ENCODE results near the gene STAG2.
"Not testable (repeated sequence)": the region's sequence is repeated elsewhere in the genome, so short reads cannot be mapped to it uniquely, and the experiment has no call there.

STAG2 gene
- total RNA-seq: 314 reads per million, percentile 96 among the genes with 10 or more reads in this experiment

DNA sequence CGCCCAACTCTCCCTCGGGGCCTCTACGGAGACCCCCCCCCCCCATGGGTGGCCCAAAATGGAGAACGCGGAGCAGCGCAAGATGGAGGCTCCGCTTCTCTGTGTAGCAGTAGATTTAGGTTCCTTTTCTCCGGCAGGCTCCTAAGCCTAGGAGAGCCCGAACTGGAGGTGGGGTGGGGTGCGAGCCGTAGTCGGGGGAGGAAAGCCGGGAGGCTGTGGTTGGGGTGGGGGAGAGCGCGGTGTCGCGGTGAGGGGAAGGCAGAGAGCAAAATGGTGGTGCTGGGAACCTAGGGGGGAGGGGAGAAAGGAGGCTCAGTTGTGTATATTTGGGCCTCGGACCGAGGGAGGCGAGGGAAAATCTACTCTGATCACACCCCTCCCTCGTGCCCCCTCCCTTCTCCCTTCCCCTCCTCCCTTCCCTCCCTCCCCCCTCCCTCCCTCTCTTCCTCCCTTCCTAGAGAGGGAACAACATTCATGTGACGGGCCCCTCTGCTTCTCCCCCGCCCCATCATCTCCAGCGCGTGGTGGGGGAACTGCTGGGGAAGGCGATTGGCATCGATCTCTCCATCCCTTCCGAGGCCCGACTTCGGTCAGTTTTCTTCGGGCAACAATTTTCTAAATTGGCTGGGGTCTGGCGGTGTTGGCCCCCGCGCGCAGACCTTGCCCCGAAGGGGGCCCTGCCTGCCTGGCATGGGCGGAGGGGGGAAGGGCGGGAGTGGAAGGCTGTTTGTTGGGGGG lies at the start of gene STAG2:
Gene STAG2, plus strand, starts transcription at position 439 of the 738 bp plus-strand sequence. CDS start 60,922 bp downstream, outside the sequence.
- DNase-seq: peak; percentile 20

DNA sequence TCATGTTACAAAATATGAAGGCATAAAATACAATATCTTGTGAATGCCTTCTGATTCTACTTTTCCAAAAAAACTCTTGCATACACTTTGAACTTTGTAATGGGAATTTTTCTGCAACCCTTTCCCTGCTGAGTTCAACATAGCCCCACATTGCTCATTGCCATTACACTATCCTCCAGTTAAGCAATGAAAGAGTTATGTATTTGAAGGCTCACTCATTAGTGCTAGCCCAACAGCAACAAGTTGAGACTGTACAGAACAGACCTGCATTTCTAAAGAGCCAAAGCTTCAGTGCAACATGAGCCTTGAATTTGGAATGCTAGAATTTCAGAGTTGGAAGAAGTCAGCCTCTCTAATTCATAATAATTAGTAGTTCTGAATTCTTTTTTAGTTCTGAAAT lies 44.4 kb upstream of the STAG2 start:
- no peak for DNase-seq

- DNase-seq: no peak
Measured at GRCh38 chrX:123918106-123918721, 43.3 kb upstream of the STAG2 start.

- DNase-seq: no peak
Measured at GRCh38 chrX:123920105-123920785, 41.3 kb upstream of the STAG2 start.

- no peak for DNase-seq
Measured at GRCh38 chrX:123923211-123923610, 38.3 kb upstream of the STAG2 start.

GRCh38 chrX:123924186-123924585 lies 37.3 kb upstream of the STAG2 start:
- DNase-seq: no peak

DNA sequence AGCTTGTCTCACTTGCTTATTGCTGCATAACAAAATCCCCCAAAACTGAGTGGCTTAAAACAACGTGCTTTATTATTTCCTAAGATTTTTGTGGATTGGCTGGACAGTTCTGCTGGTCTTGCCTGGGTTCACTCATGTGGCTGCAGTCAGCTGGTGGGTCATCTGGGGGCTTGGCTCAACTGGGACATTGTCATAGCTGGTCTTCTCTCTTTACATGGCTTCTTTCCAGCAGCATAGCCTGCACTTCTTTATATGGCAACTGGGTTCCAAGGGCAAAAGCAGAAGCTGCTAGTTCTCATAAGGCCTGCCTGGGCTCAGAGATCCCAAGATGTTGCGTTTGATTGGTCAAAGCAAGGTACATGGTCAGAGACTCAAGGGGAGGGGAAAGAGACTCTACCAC lies 33.7 kb upstream of the STAG2 start:
- DNase-seq: no peak

GRCh38 chrX:123932055-123932454 lies 29.5 kb upstream of the STAG2 start:
- not testable (repeated sequence) for DNase-seq

DNA sequence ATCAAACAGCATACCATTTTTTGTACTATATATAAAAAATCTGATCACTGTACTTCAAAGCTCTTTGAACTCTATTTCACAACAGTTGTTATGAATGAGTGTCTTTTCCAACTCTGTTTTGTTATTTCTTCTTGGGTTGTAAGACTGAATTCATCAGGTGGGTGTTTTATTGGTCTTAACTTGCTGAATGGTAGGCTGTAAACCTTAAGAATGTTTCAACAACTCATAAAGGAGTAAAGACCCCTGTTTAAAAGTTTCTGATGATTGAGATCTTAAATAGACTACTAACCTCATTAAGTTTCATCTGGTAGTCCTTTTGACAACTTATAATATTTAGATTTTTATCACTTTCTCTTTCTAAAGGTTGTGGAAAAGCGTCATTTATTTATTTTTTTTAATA lies 18.4 kb upstream of the STAG2 start:
- no peak for DNase-seq

- DNase-seq: no peak
Measured at GRCh38 chrX:123943488-123943887, 18.0 kb upstream of the STAG2 start.

- no peak for DNase-seq
Measured at GRCh38 chrX:123949846-123950245, 11.7 kb upstream of the STAG2 start.

DNA sequence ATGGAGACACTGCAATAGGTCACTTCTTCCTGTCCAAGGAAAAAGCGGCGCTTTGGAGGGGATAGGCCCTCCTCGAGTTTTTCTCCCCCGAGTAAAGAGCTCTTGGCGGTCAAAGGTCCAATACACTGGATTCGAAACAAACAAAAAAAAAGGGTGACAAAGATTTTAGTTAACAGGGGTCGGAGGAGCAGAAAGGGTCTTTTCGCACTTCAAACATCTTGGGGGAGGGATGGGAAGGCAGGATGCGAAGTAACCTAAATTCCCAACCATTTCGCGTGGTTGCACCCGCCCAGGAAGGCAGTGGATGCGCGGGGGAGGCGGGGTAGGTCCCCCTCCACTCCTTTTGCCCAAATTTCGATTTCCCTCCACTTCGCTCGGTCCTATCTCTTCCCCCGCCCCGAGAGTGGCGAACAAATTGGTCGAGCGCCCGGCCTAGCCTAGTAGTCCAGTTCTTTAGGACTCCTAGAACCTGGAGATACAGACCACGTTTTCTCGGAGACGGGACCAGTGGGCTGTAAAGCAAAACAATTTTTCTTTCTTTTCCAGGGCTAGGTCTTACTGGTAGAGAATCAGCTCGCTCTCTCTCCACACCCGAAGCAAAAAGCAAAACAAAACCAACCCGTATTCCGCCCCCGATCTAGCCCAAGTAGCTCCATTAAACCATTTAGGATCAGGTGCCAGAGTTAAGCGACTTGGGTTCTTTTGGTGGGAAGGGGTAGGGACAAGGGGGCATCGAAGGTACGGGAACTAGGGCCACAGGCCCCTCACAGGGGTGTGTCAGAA lies 2.0 kb upstream of the STAG2 start:
- DNase-seq: peak; percentile 3

GRCh38 chrX:123960956-123961267 lies 594 bp upstream of the STAG2 start:
- no peak for DNase-seq

GRCh38 chrX:123962006-123962467 lies 531 bp downstream of the STAG2 start:
- no peak for DNase-seq

DNA sequence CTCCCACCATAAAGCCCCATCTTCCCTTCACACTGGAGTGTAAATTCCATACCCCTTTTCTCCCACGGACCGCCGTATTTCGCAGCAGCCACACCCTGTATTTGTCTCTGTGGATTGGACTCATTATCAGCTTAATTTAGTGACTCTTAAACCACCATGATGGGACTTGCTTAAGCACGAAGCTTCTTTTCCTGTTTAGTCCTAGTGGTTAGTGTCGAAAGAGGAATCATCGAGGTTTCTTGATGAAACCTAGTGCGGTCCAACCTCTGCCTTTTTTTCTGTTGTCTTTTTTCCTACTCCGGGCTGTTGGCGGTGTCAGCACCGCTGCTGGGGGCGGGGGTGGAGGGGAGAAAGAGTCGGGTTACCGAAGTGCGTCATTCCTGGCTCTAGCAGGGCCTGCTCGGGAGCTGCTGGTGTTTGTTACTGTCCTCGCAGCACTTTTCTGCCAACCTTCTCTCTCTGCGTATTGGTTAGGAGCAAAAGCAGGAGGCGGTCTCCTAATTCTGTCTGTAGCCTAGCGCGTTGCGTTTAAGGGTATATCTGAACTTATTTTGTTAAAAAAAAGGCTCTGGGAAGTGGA lies 1.4 kb downstream of the STAG2 start:
- DNase-seq: peak; percentile 79

DNA sequence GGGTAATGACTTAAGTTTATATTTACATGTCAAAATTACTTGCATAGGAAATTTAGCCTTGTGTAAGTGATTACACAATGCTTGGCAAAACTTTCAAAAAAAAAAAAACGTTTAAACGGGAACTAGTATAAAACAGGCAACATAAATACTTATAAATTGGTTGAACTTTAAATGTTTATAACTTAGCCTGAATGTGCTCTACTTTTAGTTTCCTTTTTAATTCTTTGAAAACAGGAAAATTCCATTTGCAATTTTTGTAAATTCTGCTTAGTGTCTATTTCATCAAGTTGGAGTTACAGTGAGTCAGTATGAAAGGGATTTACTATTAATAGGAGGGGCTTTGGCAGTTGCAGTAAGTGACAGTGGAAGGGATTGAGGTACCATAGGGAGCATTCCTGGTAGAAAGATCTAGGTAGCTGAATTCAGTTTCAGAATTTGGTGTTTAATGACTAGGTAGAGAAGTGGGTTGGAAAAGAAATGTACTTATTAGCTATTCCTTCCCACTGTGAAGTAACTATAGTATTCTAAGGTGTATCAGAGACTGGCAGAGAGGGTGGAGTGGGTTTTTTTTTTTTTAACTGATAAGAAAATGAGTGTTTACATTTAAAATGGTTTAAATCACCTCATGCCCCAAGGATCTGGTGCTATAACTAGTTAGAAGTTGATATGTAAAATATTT lies 2.8 kb downstream of the STAG2 start:
- DNase-seq: no peak

DNA sequence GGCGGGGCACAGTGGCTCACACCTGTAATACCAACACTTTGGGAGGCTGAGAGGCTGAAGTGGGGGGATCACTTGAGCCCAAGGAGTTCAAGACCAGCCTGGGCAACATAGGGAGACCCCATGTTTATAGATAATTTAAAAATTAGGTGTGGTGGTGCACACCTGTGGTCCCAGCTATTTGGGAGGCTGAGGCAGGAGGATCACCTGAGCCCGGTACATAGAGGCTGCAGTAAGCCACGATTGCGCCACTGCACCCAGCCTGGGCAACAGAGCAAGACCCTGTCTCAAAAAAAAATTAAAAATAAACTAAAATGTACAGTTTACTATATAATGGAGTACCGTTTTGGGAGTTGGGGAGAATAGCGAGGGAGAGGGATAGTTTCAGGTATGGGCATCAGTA lies 4.2 kb downstream of the STAG2 start:
- no peak for DNase-seq

DNA sequence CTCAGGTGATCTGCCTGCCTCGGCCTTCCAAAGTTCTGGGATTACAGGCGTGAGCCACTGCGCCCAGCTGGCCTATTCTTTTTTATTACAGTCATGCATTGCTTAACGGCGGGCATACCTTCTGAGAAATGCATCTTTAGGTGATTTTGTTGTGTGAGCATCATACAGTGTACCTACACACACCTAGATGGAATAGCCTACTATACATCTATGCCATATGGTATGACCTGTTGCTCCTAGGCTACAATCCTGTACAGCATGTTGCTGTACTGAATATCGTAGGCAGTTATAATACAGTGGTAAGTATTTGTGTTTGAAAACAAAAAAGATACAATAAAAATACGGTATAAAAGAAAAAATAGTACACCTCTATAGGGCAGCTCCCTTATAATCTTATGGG lies 6.0 kb downstream of the STAG2 start:
- no peak for DNase-seq

DNA sequence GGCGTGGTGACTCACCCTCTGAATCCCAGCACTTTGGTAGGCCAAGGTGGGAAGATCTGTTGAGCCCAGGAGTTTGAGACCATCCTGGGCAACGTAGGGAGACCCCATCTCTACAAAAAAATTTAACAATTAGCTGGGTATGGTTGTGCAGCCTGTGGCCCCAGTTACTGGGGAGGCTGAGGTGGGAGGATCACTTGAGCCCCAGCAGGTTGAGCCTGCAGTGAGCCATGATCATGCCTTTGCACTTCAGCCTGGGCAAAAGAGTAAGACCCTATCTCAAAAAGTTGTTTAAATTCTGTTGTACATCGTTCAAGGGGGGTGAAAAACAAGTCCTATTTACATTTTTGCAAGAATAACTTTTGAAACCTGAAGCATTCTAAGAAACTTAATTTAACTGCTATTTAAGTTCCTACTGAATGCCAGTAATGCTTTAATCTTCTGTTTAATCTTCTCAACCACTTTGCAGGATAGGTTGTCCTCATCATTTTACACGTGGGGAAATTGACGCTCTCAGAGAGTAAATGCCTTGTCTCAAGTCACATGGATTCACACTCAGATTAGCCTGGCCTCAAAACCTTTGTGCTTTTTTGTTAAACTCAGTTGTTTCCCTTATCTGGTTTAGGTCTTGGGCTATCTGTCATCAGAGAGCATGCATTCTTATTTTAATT lies 7.0 kb downstream of the STAG2 start:
- no peak for DNase-seq

DNA sequence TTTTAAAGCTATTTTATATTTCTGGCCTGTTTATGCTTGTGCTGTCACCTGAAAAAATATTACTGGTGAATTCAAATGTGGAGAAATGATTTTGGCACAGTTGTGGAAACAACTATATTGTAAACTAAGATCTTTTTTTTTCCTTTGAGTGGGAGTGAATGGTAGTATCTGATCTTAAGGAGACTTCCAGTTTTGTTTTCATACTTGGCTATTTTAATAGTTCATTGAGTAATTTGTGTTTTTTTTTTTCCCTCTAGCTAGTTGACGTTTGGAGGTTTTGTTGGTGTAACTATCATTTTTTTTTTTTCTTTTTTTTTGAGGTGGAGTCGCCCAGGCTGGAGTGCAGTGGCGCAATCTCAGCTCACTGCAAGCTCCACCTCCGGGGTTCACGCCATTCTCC lies 10.5 kb downstream of the STAG2 start:
- DNase-seq: no peak

DNA sequence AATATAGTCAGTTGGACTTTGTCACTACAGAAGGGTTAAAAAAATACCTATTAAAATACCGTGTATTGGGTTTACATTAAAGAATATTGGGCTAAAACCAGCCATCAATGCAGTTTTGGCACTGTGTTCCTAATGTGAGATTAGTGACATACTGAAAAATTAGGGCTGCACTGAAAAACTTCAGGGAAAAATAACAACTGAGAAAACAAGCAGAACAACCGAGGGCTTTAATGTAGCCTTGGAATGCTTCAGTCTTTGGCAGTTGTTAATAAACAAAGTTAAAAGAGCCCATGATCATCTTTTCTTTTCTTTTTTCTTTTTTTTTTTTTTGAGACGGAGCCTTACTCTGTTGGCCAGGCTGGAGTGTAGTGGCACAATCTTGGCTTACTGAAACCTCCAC lies 12.4 kb downstream of the STAG2 start:
- DNase-seq: no peak

- no peak for DNase-seq
Measured at GRCh38 chrX:123975180-123975579, 13.7 kb downstream of the STAG2 start.

All from effector CD4-positive, alpha-beta T cell (primary cell).